H1 (cell line): ENCODE data around the gene OGDHL.

Experiments
- EP300 ChIP-seq, 2 experiments: IDR thresholded peaks; 1 replicate in 1 of 2; 2 replicates in 1 of 2; pipeline ENCODE4 v1.6.1; 2011 to 2012; ENCODE audit warnings: low read depth in 2 of 2, low read length in 2 of 2, mild to moderate bottlenecking in 2 of 2, borderline replicate concordance in 1 of 2, inconsistent platforms in 1 of 2, moderate library complexity in 1 of 2
- EZH2 ChIP-seq: fragments of 200-600 bp; sonication (generic); IDR thresholded peaks from 2 replicates; pipeline ENCODE4 v1.7.1; 2012; ENCODE audit warnings: low read depth, mild to moderate bottlenecking, moderate library complexity, low read length, inconsistent platforms; ENCODE audit not compliant: severe bottlenecking
- KDM1A ChIP-seq: fragments of 200-600, 300-600 bp; sonication (generic); IDR thresholded peaks from 2 replicates; pipeline ENCODE4 v1.7.1; 2016; ENCODE audit warnings: mild to moderate bottlenecking, low read length, borderline replicate concordance
- MAFK ChIP-seq: IDR thresholded peaks from 2 replicates; pipeline ENCODE4 v1.6.1; 2012; ENCODE audit warnings: low read depth, mild to moderate bottlenecking, improper control_type of control experiment, low read length
- NANOG ChIP-seq: IDR thresholded peaks from 2 replicates; pipeline ENCODE4 v1.6.1; 2011; ENCODE audit warnings: low read length, low read depth, mild to moderate bottlenecking, inconsistent platforms; ENCODE audit not compliant: insufficient read depth, poor library complexity, severe bottlenecking
- POLR2A ChIP-seq, 2 experiments: IDR thresholded peaks; 1 replicate in 1 of 2; 2 replicates in 1 of 2; pipeline ENCODE4 v1.6.1; 2011; ENCODE audit warnings: low read depth in 2 of 2, low read length in 2 of 2, mild to moderate bottlenecking in 2 of 2; ENCODE audit errors: control extremely low read depth in 1 of 2
- RFX5 ChIP-seq: IDR thresholded peaks from 2 replicates; pipeline ENCODE4 v1.6.1; 2011; ENCODE audit warnings: low read depth, low read length, improper control_type of control experiment, borderline replicate concordance
- SUZ12 ChIP-seq: fragments of 200-600 bp; sonication (generic); IDR thresholded peaks from 2 replicates; pipeline ENCODE4 v1.6.1; 2012; ENCODE audit warnings: mild to moderate bottlenecking, inconsistent platforms, low read length, moderate library complexity, mixed read lengths
- TAF1 ChIP-seq: IDR thresholded peaks from 2 replicates; pipeline ENCODE4 v1.6.1; 2011; ENCODE audit warnings: mild to moderate bottlenecking, low read depth, low read length
- TCF12 ChIP-seq: IDR thresholded peaks from 2 replicates; pipeline ENCODE4 v1.6.1; 2011; ENCODE audit warnings: low read depth, mild to moderate bottlenecking, low read length
- TF ChIP-seq, protein P1 (sequence below): IDR thresholded peaks from 2 replicates; pipeline ENCODE4 v1.6.1; 2012; ENCODE audit warnings: inconsistent platforms
- TF ChIP-seq, protein P2 (sequence below), 3 experiments: IDR thresholded peaks; 1 replicate in 2 of 3; 2 replicates in 1 of 3; pipeline versions ENCODE4 v1.5.1 to v1.6.1; 2011; ENCODE audit warnings: low read length in 3 of 3, mild to moderate bottlenecking in 3 of 3, inconsistent platforms in 2 of 3, low read depth in 1 of 3, moderate library complexity in 1 of 3; ENCODE audit not compliant: insufficient read depth in 1 of 3; ENCODE audit errors: control extremely low read depth in 1 of 3
- TF ChIP-seq, protein P3 (sequence below): IDR thresholded peaks from 2 replicates; pipeline ENCODE4 v1.6.1; 2011; ENCODE audit warnings: low read depth, mild to moderate bottlenecking, low read length; ENCODE audit not compliant: insufficient read depth
- TF ChIP-seq, protein P4 (sequence below): IDR thresholded peaks from 2 replicates; pipeline ENCODE4 v1.6.1; 2012; ENCODE audit warnings: low read length, inconsistent platforms

DNA sequence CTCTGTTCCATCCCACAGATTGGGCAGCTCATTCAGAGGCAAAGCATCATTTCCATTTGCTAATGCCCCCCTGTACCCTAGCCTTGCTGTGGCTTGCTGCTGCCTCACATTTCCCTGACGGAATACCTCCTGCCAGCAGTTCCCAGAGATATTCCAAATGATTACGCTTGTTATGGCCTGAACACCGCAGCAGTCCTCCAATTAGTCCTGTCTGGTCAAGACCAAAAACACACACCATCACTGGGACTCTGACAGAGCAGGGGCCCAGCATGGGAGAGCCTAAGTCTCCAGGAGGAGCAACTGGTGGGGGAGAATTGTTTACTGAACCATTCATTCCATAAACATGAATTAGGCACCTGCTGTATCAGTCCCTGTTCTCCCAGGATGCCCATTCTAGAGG, 6.1 kb downstream of the OGDHL start:
- TF ChIP-seq, protein P1, sequence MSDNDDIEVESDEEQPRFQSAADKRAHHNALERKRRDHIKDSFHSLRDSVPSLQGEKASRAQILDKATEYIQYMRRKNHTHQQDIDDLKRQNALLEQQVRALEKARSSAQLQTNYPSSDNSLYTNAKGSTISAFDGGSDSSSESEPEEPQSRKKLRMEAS = no peak
- TF ChIP-seq, protein P2, sequence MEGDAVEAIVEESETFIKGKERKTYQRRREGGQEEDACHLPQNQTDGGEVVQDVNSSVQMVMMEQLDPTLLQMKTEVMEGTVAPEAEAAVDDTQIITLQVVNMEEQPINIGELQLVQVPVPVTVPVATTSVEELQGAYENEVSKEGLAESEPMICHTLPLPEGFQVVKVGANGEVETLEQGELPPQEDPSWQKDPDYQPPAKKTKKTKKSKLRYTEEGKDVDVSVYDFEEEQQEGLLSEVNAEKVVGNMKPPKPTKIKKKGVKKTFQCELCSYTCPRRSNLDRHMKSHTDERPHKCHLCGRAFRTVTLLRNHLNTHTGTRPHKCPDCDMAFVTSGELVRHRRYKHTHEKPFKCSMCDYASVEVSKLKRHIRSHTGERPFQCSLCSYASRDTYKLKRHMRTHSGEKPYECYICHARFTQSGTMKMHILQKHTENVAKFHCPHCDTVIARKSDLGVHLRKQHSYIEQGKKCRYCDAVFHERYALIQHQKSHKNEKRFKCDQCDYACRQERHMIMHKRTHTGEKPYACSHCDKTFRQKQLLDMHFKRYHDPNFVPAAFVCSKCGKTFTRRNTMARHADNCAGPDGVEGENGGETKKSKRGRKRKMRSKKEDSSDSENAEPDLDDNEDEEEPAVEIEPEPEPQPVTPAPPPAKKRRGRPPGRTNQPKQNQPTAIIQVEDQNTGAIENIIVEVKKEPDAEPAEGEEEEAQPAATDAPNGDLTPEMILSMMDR (IDR thresholded peaks at IDR 0.05; ENCODE audit: control extremely low read depth in 1 of 3, insufficient read depth in 1 of 3, low read depth in 1 of 3, low read length in 3 of 3) = no peak
- no peak for TF ChIP-seq NANOG
- TF ChIP-seq POLR2A (IDR thresholded peaks at IDR 0.05; ENCODE audit: control extremely low read depth in 1 of 2, low read depth in 2 of 2, low read length in 2 of 2) = no peak
- TF ChIP-seq EP300 (IDR thresholded peaks at IDR 0.05; ENCODE audit: borderline replicate concordance in 1 of 2, low read depth in 2 of 2, low read length in 2 of 2) = no peak
- TF ChIP-seq TAF1 = no peak
- TF ChIP-seq MAFK = no peak
- TF ChIP-seq RFX5 = no peak
- TF ChIP-seq, protein P3, sequence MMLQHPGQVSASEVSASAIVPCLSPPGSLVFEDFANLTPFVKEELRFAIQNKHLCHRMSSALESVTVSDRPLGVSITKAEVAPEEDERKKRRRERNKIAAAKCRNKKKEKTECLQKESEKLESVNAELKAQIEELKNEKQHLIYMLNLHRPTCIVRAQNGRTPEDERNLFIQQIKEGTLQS = no peak
- no peak for TF ChIP-seq TCF12
- TF ChIP-seq, protein P4, sequence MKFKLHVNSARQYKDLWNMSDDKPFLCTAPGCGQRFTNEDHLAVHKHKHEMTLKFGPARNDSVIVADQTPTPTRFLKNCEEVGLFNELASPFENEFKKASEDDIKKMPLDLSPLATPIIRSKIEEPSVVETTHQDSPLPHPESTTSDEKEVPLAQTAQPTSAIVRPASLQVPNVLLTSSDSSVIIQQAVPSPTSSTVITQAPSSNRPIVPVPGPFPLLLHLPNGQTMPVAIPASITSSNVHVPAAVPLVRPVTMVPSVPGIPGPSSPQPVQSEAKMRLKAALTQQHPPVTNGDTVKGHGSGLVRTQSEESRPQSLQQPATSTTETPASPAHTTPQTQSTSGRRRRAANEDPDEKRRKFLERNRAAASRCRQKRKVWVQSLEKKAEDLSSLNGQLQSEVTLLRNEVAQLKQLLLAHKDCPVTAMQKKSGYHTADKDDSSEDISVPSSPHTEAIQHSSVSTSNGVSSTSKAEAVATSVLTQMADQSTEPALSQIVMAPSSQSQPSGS = no peak
- TF ChIP-seq SUZ12 = no peak
- TF ChIP-seq KDM1A = no peak
- TF ChIP-seq EZH2 = no peak
